ENCODE data around the gene MMP28. TPM values are rescaled to one million over a fixed set of nuclear protein-coding genes. Genes with fewer than 3 reads are reported as not detected.

Gene MMP28
- 2.0 and 2.4 TPM in 2 replicates for total RNA-seq
- 0.42 TPM for total RNA-seq (2013)
- polyA plus RNA-seq, result 0.15 and 0.74 TPM in 2 replicates
- 0.50 TPM in 1 of 2 replicates, not detected in the other for polyA minus RNA-seq

GRCh38 chr17:35795007-35795870 is at the start of gene MMP28:
MMP28 (minus strand) TSS chr17:35795641; CDS start chr17:35795377, 264 bp downstream.
- whole genome bisulfite sequencing (ENCODE audit: insufficient coverage), result under 1% methylated on average over 83 of the region's 89 CpGs
- Mint-ChIP-seq H3K4me1 (peaks cover 19% of the 10 kb centered on the region), H3K4me3 (peak within 1 kb of the TSS; percentile 86), H3K27me3 (peaks cover 41% of the 10 kb centered on the region), H3K27ac (peak within 1 kb of the TSS; percentile 5), H3K9me3 (ENCODE audit: insufficient read depth) (no peaks in the 10 kb centered on the region)
- DNase-seq (peak; percentile 45), ATAC-seq (ENCODE audit: low read depth) (peak; percentile 76)
- Histone ChIP-seq H3K4me1 (ENCODE audit: control insufficient read depth in 2 of 2, insufficient read depth in 2 of 2, low read length in 2 of 2) (peaks cover 12 to 14% of the 10 kb centered on the region in 2 donors), H3K79me2 (ENCODE audit: control insufficient read depth, insufficient read depth, low read length) (no peaks in the 10 kb centered on the region), H3K27me3 (replicated peaks in 1 of 4; ENCODE audit: control extremely low read depth in 1 of 4, control insufficient read depth in 3 of 4, insufficient read depth in 4 of 4, low read length in 3 of 4) (peaks cover 0 to 69% (median 31%) of the 10 kb centered on the region in 4 experiments), H3K9ac (ENCODE audit: low read length) (peak within 1 kb of the TSS; percentile 62), H3K4me3 (ENCODE audit: control extremely low read depth in 1 of 5, extremely low read depth in 1 of 5, insufficient read depth in 1 of 5, low read depth in 2 of 5, low read length in 4 of 5) (peak within 1 kb of the TSS in 4 of 5 experiments; percentile 8 to 61 (median 56)), H4K20me1 (ENCODE audit: control insufficient read depth, insufficient read depth, low read length, poor library complexity, severe bottlenecking) (no peaks in the 10 kb centered on the region), H3K4me2 (replicated peaks; ENCODE audit: low read depth, low read length, poor library complexity, severe bottlenecking) (peak within 1 kb of the TSS; percentile 91), H3K36me3 (replicated peaks in 1 of 2; ENCODE audit: control extremely low read depth in 1 of 2, control insufficient read depth in 1 of 2, extremely low read depth in 1 of 2, insufficient read depth in 2 of 2, low read length in 1 of 2) (no peaks in the 10 kb centered on the region), H2AFZ (ENCODE audit: insufficient read depth, low read depth, low read length, poor library complexity, severe bottlenecking) (peak within 1 kb of the TSS; percentile 67), H3K9me3 (ENCODE audit: control extremely low read depth in 1 of 3, control insufficient read depth in 2 of 3, insufficient read depth in 1 of 3, low read length in 2 of 3) (no peaks in the 10 kb centered on the region), H3K27ac (ENCODE audit: low read length in 2 of 2) (no peak within 1 kb of the TSS)
- intact Hi-C loops (cut with micrococcal nuclease), result no loop called here
- ChIA-PET POLR2A (interaction anchor here (0.6 to 2.8 kb wide), 3 partner anchors 9 to 77 kb away, joined by 3 to 11 read pairs (median 6); partner anchors contain the start of gene TAF15), CTCF (interaction anchor here (0.8 to 7.0 kb wide), 4 partner anchors 9 to 30 kb away, joined by 3 to 62 read pairs (median 4); no protein-coding TSS in a partner anchor)
- TF ChIP-seq EZH2 (IDR thresholded peaks at IDR 0.05; ENCODE audit: borderline replicate concordance, insufficient read depth, low read depth, low read length, poor library complexity, severe bottlenecking), result no peak
- TF ChIP-seq, protein P1, sequence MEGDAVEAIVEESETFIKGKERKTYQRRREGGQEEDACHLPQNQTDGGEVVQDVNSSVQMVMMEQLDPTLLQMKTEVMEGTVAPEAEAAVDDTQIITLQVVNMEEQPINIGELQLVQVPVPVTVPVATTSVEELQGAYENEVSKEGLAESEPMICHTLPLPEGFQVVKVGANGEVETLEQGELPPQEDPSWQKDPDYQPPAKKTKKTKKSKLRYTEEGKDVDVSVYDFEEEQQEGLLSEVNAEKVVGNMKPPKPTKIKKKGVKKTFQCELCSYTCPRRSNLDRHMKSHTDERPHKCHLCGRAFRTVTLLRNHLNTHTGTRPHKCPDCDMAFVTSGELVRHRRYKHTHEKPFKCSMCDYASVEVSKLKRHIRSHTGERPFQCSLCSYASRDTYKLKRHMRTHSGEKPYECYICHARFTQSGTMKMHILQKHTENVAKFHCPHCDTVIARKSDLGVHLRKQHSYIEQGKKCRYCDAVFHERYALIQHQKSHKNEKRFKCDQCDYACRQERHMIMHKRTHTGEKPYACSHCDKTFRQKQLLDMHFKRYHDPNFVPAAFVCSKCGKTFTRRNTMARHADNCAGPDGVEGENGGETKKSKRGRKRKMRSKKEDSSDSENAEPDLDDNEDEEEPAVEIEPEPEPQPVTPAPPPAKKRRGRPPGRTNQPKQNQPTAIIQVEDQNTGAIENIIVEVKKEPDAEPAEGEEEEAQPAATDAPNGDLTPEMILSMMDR (IDR thresholded peaks at IDR 0.05), result no peak

- no peaks in the 10 kb centered on the region for H3K9me3 Mint-ChIP-seq (ENCODE audit: insufficient read depth)
- Histone ChIP-seq H3K79me2 (ENCODE audit: control insufficient read depth, insufficient read depth, low read length) (no peaks in the 10 kb centered on the region), H3K4me1 (ENCODE audit: control insufficient read depth in 2 of 2, insufficient read depth in 2 of 2, low read length in 2 of 2) (no peaks in the 10 kb centered on the region), H3K9ac (ENCODE audit: low read length) (no peak overlapping the region), H3K27ac (ENCODE audit: low read length in 2 of 2) (no peak overlapping the region), H3K27me3 (replicated peaks in 1 of 4; ENCODE audit: control extremely low read depth in 1 of 4, control insufficient read depth in 3 of 4, insufficient read depth in 4 of 4, low read length in 3 of 4) (no peaks in the 10 kb centered on the region), H3K36me3 (replicated peaks in 1 of 2; ENCODE audit: control extremely low read depth in 1 of 2, control insufficient read depth in 1 of 2, extremely low read depth in 1 of 2, insufficient read depth in 2 of 2, low read length in 1 of 2) (peaks cover 2 to 80% of the 10 kb centered on the region in 2 experiments), H4K20me1 (ENCODE audit: control insufficient read depth, insufficient read depth, low read length, poor library complexity, severe bottlenecking) (peaks cover 19% of the 10 kb centered on the region), H3K9me3 (ENCODE audit: control extremely low read depth in 1 of 3, control insufficient read depth in 2 of 3, insufficient read depth in 1 of 3, low read length in 2 of 3) (no peaks in the 10 kb centered on the region), H2AFZ (ENCODE audit: insufficient read depth, low read depth, low read length, poor library complexity, severe bottlenecking) (no peak overlapping the region), H3K4me2 (replicated peaks; ENCODE audit: low read depth, low read length, poor library complexity, severe bottlenecking) (no peak overlapping the region), H3K4me3 (ENCODE audit: control extremely low read depth in 1 of 5, extremely low read depth in 1 of 5, insufficient read depth in 1 of 5, low read depth in 2 of 5, low read length in 4 of 5) (no peak overlapping the region)
- H3K4me3 Mint-ChIP-seq, result no peak overlapping the region
- no peaks in the 10 kb centered on the region for H3K4me1 Mint-ChIP-seq
- no peak for ATAC-seq (ENCODE audit: low read depth)
- H3K27me3 Mint-ChIP-seq, result no peaks in the 10 kb centered on the region
- no peak for DNase-seq
- H3K27ac Mint-ChIP-seq, result no peak overlapping the region
- ChIA-PET CTCF (no interaction called here), POLR2A (no interaction called here)
- TF ChIP-seq, protein P1 (IDR thresholded peaks at IDR 0.05), result no peak
- no peak for TF ChIP-seq EZH2 (IDR thresholded peaks at IDR 0.05; ENCODE audit: borderline replicate concordance, insufficient read depth, low read depth, low read length, poor library complexity, severe bottlenecking)
- intact Hi-C loops (cut with micrococcal nuclease), result no loop called here
- 98% methylated on average over 19 of the region's 19 CpGs for WGBS (ENCODE audit: insufficient coverage)
Observed at GRCh38 chr17:35844547-35844946, 49.1 kb upstream of the MMP28 start.
